Muscle layer of colon (tissue), 2 donors: ENCODE data around the gene CAP1.

Experiments used
- H3K27ac ChIP-seq: one replicate; pipeline ENCODE4 v1.7.0; 2013; ENCODE audit warnings: low read depth, mild to moderate bottlenecking, low read length, moderate library complexity
- H3K27me3 ChIP-seq, 2 donors: one replicate each; pipeline ENCODE4 v1.7.0; 2013; ENCODE audit warnings: low read length in 2 of 2, mild to moderate bottlenecking in 2 of 2; ENCODE audit not compliant: insufficient read depth in 2 of 2, control insufficient read depth in 1 of 2
- H3K36me3 ChIP-seq: one replicate; pipeline ENCODE4 v1.7.0; 2013; ENCODE audit warnings: mild to moderate bottlenecking, low read length; ENCODE audit not compliant: insufficient read depth
- H3K4me1 ChIP-seq: one replicate; pipeline ENCODE4 v1.7.0; 2013; ENCODE audit warnings: mild to moderate bottlenecking, low read length; ENCODE audit not compliant: insufficient read depth
- H3K4me3 ChIP-seq, 2 donors: one replicate each; pipeline ENCODE4 v1.7.0; 2013; ENCODE audit warnings: low read length in 2 of 2, low read depth in 1 of 2, mild to moderate bottlenecking in 1 of 2, moderate library complexity in 1 of 2
- H3K9ac ChIP-seq: one replicate; pipeline ENCODE4 v1.7.0; 2013; ENCODE audit warnings: low read length
- H3K9me3 ChIP-seq: one replicate; pipeline ENCODE4 v1.7.0; 2013; ENCODE audit warnings: mild to moderate bottlenecking, low read length
- donor health status: abdominal sarcoma.
- donor health status: Adenocarcinoma of cecum.

The CAP1 gene

GRCh38 chr1:40050863-40051262 lies 10.3 kb downstream of the CAP1 start:
- peaks cover 55% of the 10 kb centered on the region for H3K4me1 ChIP-seq
- no peak overlapping the region for H3K27ac ChIP-seq
- no peaks in the 10 kb centered on the region for H3K27me3 ChIP-seq
- H3K36me3 ChIP-seq, result peaks cover 6% of the 10 kb centered on the region
- H3K9ac ChIP-seq, result no peak overlapping the region
- no peak overlapping the region for H3K4me3 ChIP-seq
- H3K9me3 ChIP-seq, result no peaks in the 10 kb centered on the region

DNA sequence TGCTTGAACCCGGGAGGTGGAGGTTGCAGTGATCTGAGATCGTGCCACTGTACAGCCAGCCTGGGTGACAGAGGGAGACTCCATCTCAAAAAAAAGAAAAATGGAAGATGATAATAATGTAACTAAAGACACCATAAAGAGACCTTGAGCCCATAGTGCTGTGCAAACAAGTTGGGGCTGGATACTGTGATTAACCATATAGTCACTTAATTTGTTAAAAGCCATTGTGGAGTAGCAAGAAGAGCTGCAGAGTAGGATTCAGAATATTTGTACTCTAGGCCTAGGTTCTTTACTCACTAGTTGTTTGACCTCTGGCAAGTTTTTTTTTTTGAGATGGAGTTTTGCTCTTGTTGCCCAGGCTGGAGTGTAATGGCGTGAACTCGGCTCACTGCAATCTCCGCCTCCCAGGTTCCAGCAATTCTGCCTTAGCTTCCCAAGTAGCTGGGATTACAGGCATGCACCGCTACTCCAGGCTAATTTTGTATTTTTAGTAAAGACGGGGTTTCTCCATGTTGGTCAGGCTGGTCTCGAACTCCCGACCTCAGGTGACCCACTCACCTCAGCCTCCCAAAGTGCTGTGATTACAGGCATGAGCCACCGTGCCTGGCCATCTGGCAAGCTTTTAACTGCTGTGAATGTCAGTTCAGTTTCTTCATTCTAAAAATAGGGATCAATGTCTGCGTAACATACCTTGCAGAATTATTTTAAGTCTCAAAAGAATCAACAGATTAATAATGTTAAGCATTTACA lies 12.8 kb downstream of the CAP1 start:
- peaks cover 55% of the 10 kb centered on the region for H3K4me1 ChIP-seq
- peaks cover 11% of the 10 kb centered on the region for H3K36me3 ChIP-seq
- H3K27ac ChIP-seq, result no peak overlapping the region

GRCh38 chr1:40056519-40057309 lies 16.2 kb downstream of the CAP1 start:
- H3K27me3 ChIP-seq, result no peaks in the 10 kb centered on the region
- H3K4me3 ChIP-seq, result no peak overlapping the region
- no peak overlapping the region for H3K9ac ChIP-seq
- H3K36me3 ChIP-seq, result peaks cover 37% of the 10 kb centered on the region
- no peaks in the 10 kb centered on the region for H3K9me3 ChIP-seq
- H3K27ac ChIP-seq, result no peak overlapping the region
- peaks cover 36% of the 10 kb centered on the region for H3K4me1 ChIP-seq

More for the DNA sequence above, 12.8 kb downstream of the CAP1 start:
- Histone ChIP-seq H3K27me3 (no peaks in the 10 kb centered on the region), H3K9me3 (no peaks in the 10 kb centered on the region), H3K4me3 (no peak overlapping the region), H3K9ac (no peak overlapping the region)

- H3K36me3 ChIP-seq, result peaks cover 43% of the 10 kb centered on the region
- no peak overlapping the region for H3K4me3 ChIP-seq
- H3K27ac ChIP-seq, result no peak overlapping the region
- H3K27me3 ChIP-seq, result no peaks in the 10 kb centered on the region
- peaks cover 32% of the 10 kb centered on the region for H3K4me1 ChIP-seq
- H3K9me3 ChIP-seq, result no peaks in the 10 kb centered on the region
- no peak overlapping the region for H3K9ac ChIP-seq
These were observed 16.9 kb downstream of the CAP1 start for GRCh38 chr1:40057310-40058030.

DNA sequence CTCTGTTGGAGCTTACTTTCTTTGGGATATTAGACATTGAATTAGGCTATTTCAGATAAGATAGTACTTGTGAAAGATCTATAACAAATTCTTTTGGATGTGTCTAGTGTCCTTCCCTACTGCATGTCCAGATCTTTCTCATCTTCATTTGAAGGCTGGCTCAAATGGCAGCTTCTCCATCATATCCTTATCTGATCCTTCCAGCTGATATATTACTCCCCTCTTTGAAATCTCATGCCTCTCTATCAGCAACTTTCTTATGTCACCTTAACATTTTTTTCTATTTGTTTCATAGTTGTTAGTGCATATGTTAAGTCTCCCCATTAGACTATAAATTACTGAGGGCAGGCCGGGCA lies 17.5 kb downstream of the CAP1 start:
- Histone ChIP-seq H3K4me1 (peaks cover 32% of the 10 kb centered on the region), H3K27ac (no peak overlapping the region), H3K9ac (no peak overlapping the region), H3K36me3 (peaks cover 43% of the 10 kb centered on the region), H3K9me3 (no peaks in the 10 kb centered on the region), H3K27me3 (no peaks in the 10 kb centered on the region), H3K4me3 (no peak overlapping the region)

- H3K27ac ChIP-seq, result no peak overlapping the region
- H3K9ac ChIP-seq, result no peak overlapping the region
- no peak overlapping the region for H3K4me3 ChIP-seq
- no peaks in the 10 kb centered on the region for H3K27me3 ChIP-seq
- H3K9me3 ChIP-seq, result no peaks in the 10 kb centered on the region
- peaks cover 48% of the 10 kb centered on the region for H3K36me3 ChIP-seq
- peaks cover 32% of the 10 kb centered on the region for H3K4me1 ChIP-seq
These were observed 18.2 kb downstream of the CAP1 start for GRCh38 chr1:40058453-40059337.

DNA sequence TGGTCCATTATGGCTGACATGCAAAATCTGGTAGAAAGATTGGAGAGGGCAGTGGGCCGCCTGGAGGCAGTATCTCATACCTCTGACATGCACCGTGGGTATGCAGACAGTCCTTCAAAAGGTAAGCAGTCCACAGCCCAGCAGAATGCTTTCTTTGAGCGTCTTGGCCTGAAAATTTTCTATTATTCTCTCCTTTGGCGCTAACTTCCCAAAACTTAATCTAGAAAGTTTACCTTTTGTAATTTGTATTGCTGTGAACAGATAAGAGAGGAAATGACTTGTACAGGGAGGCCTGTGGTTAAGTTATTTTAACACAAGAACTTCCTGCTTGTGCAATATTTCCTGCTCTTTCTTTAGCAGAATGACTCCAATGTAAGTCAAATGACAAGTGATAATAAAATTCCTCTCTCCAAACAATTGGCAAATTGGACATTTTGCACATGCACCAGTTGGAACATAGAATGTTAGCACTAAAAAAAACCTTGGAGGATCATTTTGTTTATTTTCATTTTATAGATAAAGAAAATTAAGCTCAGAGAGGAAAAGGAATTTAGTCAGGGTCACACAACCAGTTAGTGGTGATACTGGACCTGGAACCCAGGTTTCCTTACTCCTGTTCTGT lies 18.9 kb downstream of the CAP1 start:
- Histone ChIP-seq H3K9ac (no peak overlapping the region), H3K27me3 (no peaks in the 10 kb centered on the region), H3K4me3 (no peak overlapping the region), H3K4me1 (peaks cover 32% of the 10 kb centered on the region), H3K9me3 (no peaks in the 10 kb centered on the region), H3K27ac (no peak overlapping the region), H3K36me3 (peaks cover 55% of the 10 kb centered on the region)

GRCh38 chr1:40059960-40060750 lies 19.6 kb downstream of the CAP1 start:
- Histone ChIP-seq H3K4me1 (peaks cover 32% of the 10 kb centered on the region), H3K9ac (no peak overlapping the region), H3K9me3 (no peaks in the 10 kb centered on the region), H3K36me3 (peaks cover 63% of the 10 kb centered on the region), H3K27ac (no peak overlapping the region), H3K27me3 (no peaks in the 10 kb centered on the region), H3K4me3 (no peak overlapping the region)

DNA sequence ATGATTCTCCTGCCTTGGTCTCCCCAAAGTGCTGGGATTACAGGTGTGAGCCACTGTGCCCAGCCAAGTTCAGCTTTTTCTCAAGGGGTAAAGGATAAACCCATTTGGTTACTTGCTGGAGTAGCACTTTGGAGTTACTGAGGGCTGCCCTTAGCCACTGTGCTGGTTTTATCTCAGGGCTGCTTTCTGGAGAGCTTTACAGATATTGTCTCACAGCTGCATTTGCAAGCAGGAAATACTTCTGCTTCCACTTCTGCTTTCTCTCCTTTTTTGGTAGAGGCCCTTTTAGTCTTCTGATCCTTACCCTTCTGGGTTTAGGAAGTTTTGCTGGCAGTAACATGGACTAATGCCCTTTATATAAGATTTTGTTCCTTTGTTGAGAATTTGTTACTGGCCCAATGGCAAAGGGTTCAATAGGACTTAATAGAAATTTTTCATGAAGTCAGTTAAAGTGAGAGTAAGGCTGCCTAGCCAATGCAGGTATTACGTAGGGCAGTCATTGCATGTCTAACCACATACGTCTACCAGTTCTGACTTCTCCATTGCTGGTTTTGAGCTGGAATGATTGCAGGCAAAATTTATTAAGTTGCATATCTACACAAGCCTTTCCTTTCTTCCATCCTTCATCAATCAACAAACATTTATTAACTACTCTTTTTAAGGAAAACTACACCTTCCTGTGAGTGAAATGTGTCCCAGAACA lies 24.4 kb downstream of the CAP1 start:
- no peak overlapping the region for H3K9ac ChIP-seq
- no peaks in the 10 kb centered on the region for H3K9me3 ChIP-seq
- no peak overlapping the region for H3K27ac ChIP-seq
- no peaks in the 10 kb centered on the region for H3K27me3 ChIP-seq
- no peak overlapping the region for H3K4me3 ChIP-seq
- peaks cover 8% of the 10 kb centered on the region for H3K4me1 ChIP-seq
- peaks cover 82% of the 10 kb centered on the region for H3K36me3 ChIP-seq

- no peaks in the 10 kb centered on the region for H3K9me3 ChIP-seq
- H3K27me3 ChIP-seq, result no peaks in the 10 kb centered on the region
- H3K9ac ChIP-seq, result no peak overlapping the region
- H3K27ac ChIP-seq, result no peak overlapping the region
- H3K36me3 ChIP-seq, result peaks cover 81% of the 10 kb centered on the region
- no peak overlapping the region for H3K4me3 ChIP-seq
- H3K4me1 ChIP-seq, result no peaks in the 10 kb centered on the region
These were observed 26.5 kb downstream of the CAP1 start for GRCh38 chr1:40067023-40067422.
